Neural cell (in vitro differentiated cells): Measurements from ENCODE around the gene TBC1D5. TPM values are rescaled to one million over a fixed set of nuclear protein-coding genes. Genes with fewer than 3 reads are reported as not detected.

ENCODE experiments used
- H2AFZ ChIP-seq: fragments of 200-600, 300-800 bp; sonication (generic), shearing (Covaris generic); 2 replicates; pipeline ENCODE4 v1.6.0; 2014; ENCODE audit warnings: low read depth, mild to moderate bottlenecking, antibody characterized with exemption, low read length, moderate library complexity
- H3F3A ChIP-seq: fragments of 200-600 bp; shearing (Covaris generic); 2 replicates; pipeline ENCODE4 v1.6.1; 2016; ENCODE audit warnings: mild to moderate bottlenecking, moderate library complexity, mixed read lengths, antibody characterized with exemption, low read length; ENCODE audit not compliant: insufficient read depth, poor library complexity, severe bottlenecking
- H3K27ac ChIP-seq: fragments of 200-600, 300-800 bp; sonication (generic), shearing (Covaris generic); 2 replicates; pipeline ENCODE4 v1.5.1; 2014; ENCODE audit warnings: mild to moderate bottlenecking, low read length, moderate library complexity
- H3K27me3 ChIP-seq: fragments of 300-800, 200-600 bp; sonication (generic), shearing (Covaris generic); 2 replicates; pipeline ENCODE4 v1.6.0; 2014; ENCODE audit warnings: mild to moderate bottlenecking, low read depth, low read length, moderate library complexity; ENCODE audit not compliant: insufficient read depth
- H3K36me3 ChIP-seq: fragments of 300-800, 200-600 bp; sonication (generic), shearing (Covaris generic); 2 replicates; pipeline ENCODE4 v1.5.1; 2014; ENCODE audit warnings: mild to moderate bottlenecking, antibody characterized with exemption, low read length, moderate library complexity; ENCODE audit not compliant: insufficient read depth
- H3K4me2 ChIP-seq: fragments of 300-800, 200-600 bp; sonication (generic), shearing (Covaris generic); 2 replicates; pipeline ENCODE4 v1.6.0; 2014; ENCODE audit warnings: mild to moderate bottlenecking, low read length
- H3K4me3 ChIP-seq: fragments of 300-800, 200-600 bp; sonication (generic), shearing (Covaris generic); 2 replicates; pipeline ENCODE4 v1.5.1; 2014; ENCODE audit warnings: mild to moderate bottlenecking, low read length, moderate library complexity
- H3K79me2 ChIP-seq: fragments of 200-600 bp; shearing (Covaris generic); replicated peaks from 2 replicates; pipeline ENCODE4 v1.6.0; 2014; ENCODE audit warnings: mild to moderate bottlenecking, low read length, moderate library complexity; ENCODE audit not compliant: insufficient read depth
- H3K9ac ChIP-seq: fragments of 300-800, 200-600 bp; sonication (generic), shearing (Covaris generic); 2 replicates; pipeline ENCODE4 v1.6.1; 2016; ENCODE audit warnings: mild to moderate bottlenecking, low read length, mixed read lengths
- H3K9me2 ChIP-seq: fragments of 200-600 bp; shearing (Covaris generic); 2 replicates; pipeline ENCODE4 v1.6.1; 2016; ENCODE audit warnings: mild to moderate bottlenecking, low read length, mixed read lengths; ENCODE audit not compliant: insufficient read depth
- H3K9me3 ChIP-seq: fragments of 200-600, 300-800 bp; sonication (generic), shearing (Covaris generic); 2 replicates; pipeline ENCODE4 v1.6.1; 2016; ENCODE audit warnings: mild to moderate bottlenecking, mixed run types, low read length, moderate library complexity, mixed read lengths
- H4K20me1 ChIP-seq: fragments of 200-600 bp; shearing (Covaris generic); 2 replicates; pipeline ENCODE4 v1.6.1; 2016; ENCODE audit warnings: mild to moderate bottlenecking, mixed run types; ENCODE audit not compliant: insufficient read depth
- CTCF ChIP-seq: fragments of 450-650 bp; IDR thresholded peaks from 2 replicates; pipeline ENCODE4 v1.5.1; 2014; ENCODE audit warnings: antibody characterized with exemption, mild to moderate bottlenecking, moderate library complexity; ENCODE audit not compliant: poor library complexity, severe bottlenecking
- EP300 ChIP-seq: fragments of 450-650 bp; conservative IDR thresholded peaks from 2 replicates; pipeline ENCODE4 v1.6.1; 2014; ENCODE audit warnings: antibody characterized with exemption, mild to moderate bottlenecking, moderate library complexity; ENCODE audit not compliant: poor library complexity, severe bottlenecking
- EZH2 ChIP-seq: fragments of 200-600, 300-800 bp; shearing (Covaris generic), sonication (generic); IDR thresholded peaks from 2 replicates; pipeline ENCODE4 v1.6.1; 2014; ENCODE audit warnings: antibody characterized with exemption, low read length, borderline replicate concordance, mild to moderate bottlenecking; ENCODE audit not compliant: insufficient read depth, poor library complexity, severe bottlenecking
- MXI1 ChIP-seq: fragments of 450-650 bp; conservative IDR thresholded peaks from 2 replicates; pipeline ENCODE4 v1.6.1; 2014; ENCODE audit warnings: antibody characterized with exemption, mild to moderate bottlenecking; ENCODE audit not compliant: poor library complexity, severe bottlenecking
- POLR2AphosphoS5 ChIP-seq: IDR thresholded peaks from 2 replicates; pipeline ENCODE4 v1.6.1; 2012
- RAD21 ChIP-seq: fragments of 450-650 bp; conservative IDR thresholded peaks from 2 replicates; pipeline ENCODE4 v1.6.1; 2014; ENCODE audit warnings: antibody characterized with exemption, mild to moderate bottlenecking, moderate library complexity
- REST ChIP-seq: IDR thresholded peaks from 2 replicates; pipeline ENCODE4 v1.6.1; 2012; ENCODE audit warnings: borderline replicate concordance
- SMC3 ChIP-seq: fragments of 450-650 bp; conservative IDR thresholded peaks from 2 replicates; pipeline ENCODE4 v1.6.1; 2014; ENCODE audit warnings: antibody characterized with exemption, mild to moderate bottlenecking, moderate library complexity; ENCODE audit not compliant: poor library complexity
- TAF1 ChIP-seq: IDR thresholded peaks from 2 replicates; pipeline ENCODE4 v1.6.1; 2012; ENCODE audit warnings: low read depth
- polyA plus RNA-seq: library from polyadenylated mRNA; depleted of rRNA; stranded (reverse); fragments of >200 nt; gene quantifications from 2 replicates; pipeline ENCODE4 v1.2.3, GENCODE V29; 2014

TBC1D5 gene
- polyA plus RNA-seq, 1 donor from 2014 or later = 28.3 TPM

- H3K9me2 ChIP-seq = no peaks in the 10 kb centered on the region
- H2AFZ ChIP-seq = no peak overlapping the region
- no peaks in the 10 kb centered on the region for H4K20me1 ChIP-seq
- no peak overlapping the region for H3K4me3 ChIP-seq
- H3K4me2 ChIP-seq = no peak overlapping the region
- H3F3A ChIP-seq = no peaks in the 10 kb centered on the region
- H3K79me2 ChIP-seq = no peaks in the 10 kb centered on the region
- no peaks in the 10 kb centered on the region for H3K36me3 ChIP-seq
- H3K9me3 ChIP-seq = no peaks in the 10 kb centered on the region
- TF ChIP-seq REST = no peak
- TF ChIP-seq RAD21 = no peak
- no peak for TF ChIP-seq SMC3
- no peak for TF ChIP-seq POLR2AphosphoS5
- no peak for TF ChIP-seq EP300
- no peak for TF ChIP-seq MXI1
- TF ChIP-seq EZH2 = no peak
- no peak for TF ChIP-seq TAF1
- no peak for TF ChIP-seq CTCF
- no peaks in the 10 kb centered on the region for H3K27me3 ChIP-seq
- H3K27ac ChIP-seq = no peak overlapping the region
- no peak overlapping the region for H3K9ac ChIP-seq
Observed at GRCh38 chr3:17749705-17750293, 7.4 kb upstream of the TBC1D5 start.

GRCh38 chr3:17749281-17749680 is 6.8 kb upstream of the TBC1D5 start:
- H3F3A ChIP-seq = no peaks in the 10 kb centered on the region
- H3K27ac ChIP-seq = no peak overlapping the region
- no peaks in the 10 kb centered on the region for H3K36me3 ChIP-seq
- TF ChIP-seq RAD21 (no peak), MXI1 (no peak), EP300 (no peak), SMC3 (no peak), CTCF (no peak), TAF1 (no peak), EZH2 (no peak), REST (no peak), POLR2AphosphoS5 (no peak)
- H3K27me3 ChIP-seq = no peaks in the 10 kb centered on the region
- no peaks in the 10 kb centered on the region for H3K9me3 ChIP-seq
- no peak overlapping the region for H3K9ac ChIP-seq
- H3K4me2 ChIP-seq = no peak overlapping the region
- H3K9me2 ChIP-seq = no peaks in the 10 kb centered on the region
- H3K4me3 ChIP-seq = no peak overlapping the region
- H3K79me2 ChIP-seq = no peaks in the 10 kb centered on the region
- no peak overlapping the region for H2AFZ ChIP-seq
- H4K20me1 ChIP-seq = no peaks in the 10 kb centered on the region
